Immature natural killer cell (primary cell): Measurements from ENCODE around the gene RAB5A. TPM values are rescaled to one million over a fixed set of nuclear protein-coding genes. Genes with fewer than 3 reads are reported as not detected.
A peak's percentile ranks its signal among the peaks of the same experiment; 100 is the strongest.
"Not testable (repeated sequence)": the region's sequence is repeated elsewhere in the genome, so short reads cannot be mapped to it uniquely, and the experiment has no call there.

Experiments used
- DNase-seq, 3 donors: peaks; one replicate each; pipeline ENCODE4 v3.0.0; 2022; ENCODE audit warnings: mixed read lengths in 1 of 3
- H3K27ac Mint-ChIP-seq, 6 donors: one replicate each; pipeline ENCODE4 v1.8.0; 2020; ENCODE audit warnings: mixed read lengths in 6 of 6, mild to moderate bottlenecking in 5 of 6, inconsistent platforms in 4 of 6, moderate library complexity in 3 of 6
- H3K27me3 Mint-ChIP-seq, 3 donors: one replicate each; pipeline ENCODE4 v1.8.0; 2020 to 2021; ENCODE audit warnings: low read depth in 3 of 3, mild to moderate bottlenecking in 3 of 3, mixed read lengths in 3 of 3, moderate library complexity in 3 of 3, inconsistent platforms in 1 of 3
- H3K36me3 Mint-ChIP-seq, 3 donors: one replicate each; pipeline ENCODE4 v1.8.0; 2020; ENCODE audit warnings: mixed read lengths in 3 of 3, inconsistent platforms in 2 of 3, mild to moderate bottlenecking in 2 of 3
- H3K4me1 Mint-ChIP-seq, 2 donors: one replicate each; pipeline ENCODE4 v1.8.0; 2020; ENCODE audit warnings: inconsistent platforms in 2 of 2, mild to moderate bottlenecking in 2 of 2, mixed read lengths in 2 of 2, moderate library complexity in 1 of 2
- H3K4me3 Mint-ChIP-seq, 5 donors: one replicate each; pipeline ENCODE4 v1.8.0; 2020; ENCODE audit warnings: mild to moderate bottlenecking in 5 of 5, mixed read lengths in 5 of 5, inconsistent platforms in 3 of 5, moderate library complexity in 3 of 5
- H3K9me3 Mint-ChIP-seq, 6 donors: one replicate each; pipeline ENCODE4 v1.8.0; 2020; ENCODE audit warnings: mild to moderate bottlenecking in 6 of 6, mixed read lengths in 6 of 6, inconsistent platforms in 4 of 6, moderate library complexity in 3 of 6
- polyA plus RNA-seq, 3 donors: library from polyadenylated mRNA; unstranded; fragments of 300-500 nt; fragmentation: Illumina TruSeq; gene quantifications; one replicate each; pipeline ENCODE4 v1.2.3, GENCODE V29; 2021

The RAB5A gene
- polyA plus RNA-seq = 10 to 100 TPM; 33.0 to 50.8 (median 47.3) TPM

GRCh38 chr3:19946832-19947548 lies at the start of gene RAB5A:
RAB5A (plus strand) TSS chr3:19947097; CDS start chr3:19950899, 3,802 bp downstream.
- H3K36me3 Mint-ChIP-seq = peaks cover 0 to 4% (median 0%) of the 10 kb centered on the region in 3 donors
- DNase-seq = peak; percentile 97 to 98 (median 97)
- H3K4me1 Mint-ChIP-seq = peaks cover 52 to 68% of the 10 kb centered on the region in 2 donors
- no peaks in the 10 kb centered on the region for H3K9me3 Mint-ChIP-seq
- H3K4me3 Mint-ChIP-seq = peak within 1 kb of the TSS; percentile 92 to 98 (median 95)
- H3K27me3 Mint-ChIP-seq = peaks cover 13 to 15% (median 13%) of the 10 kb centered on the region in 3 donors
- H3K27ac Mint-ChIP-seq = peak within 1 kb of the TSS; percentile 90 to 99 (median 96)

- no peak for DNase-seq
- Mint-ChIP-seq H3K4me1 (no peaks in the 10 kb centered on the region), H3K4me3 (no peak overlapping the region), H3K27ac (no peak overlapping the region), H3K9me3 (no peaks in the 10 kb centered on the region), H3K27me3 (peaks cover 0 to 2% (median 0%) of the 10 kb centered on the region in 3 donors), H3K36me3 (no peaks in the 10 kb centered on the region)
Measured at GRCh38 chr3:19898721-19899120, 48.2 kb upstream of the RAB5A start.

- H3K27me3 Mint-ChIP-seq = peaks cover 0 to 2% (median 0%) of the 10 kb centered on the region in 3 donors
- no peaks in the 10 kb centered on the region for H3K36me3 Mint-ChIP-seq
- H3K27ac Mint-ChIP-seq = no peak overlapping the region
- no peak for DNase-seq
- H3K4me3 Mint-ChIP-seq = no peak overlapping the region
- no peaks in the 10 kb centered on the region for H3K9me3 Mint-ChIP-seq
- H3K4me1 Mint-ChIP-seq = no peaks in the 10 kb centered on the region
Measured at GRCh38 chr3:19899264-19899663, 47.6 kb upstream of the RAB5A start.

GRCh38 chr3:19899833-19900232 lies 47.1 kb upstream of the RAB5A start:
- DNase-seq, H3K4me1 Mint-ChIP-seq, H3K9me3 Mint-ChIP-seq, H3K36me3 Mint-ChIP-seq, H3K4me3 Mint-ChIP-seq, H3K27ac Mint-ChIP-seq, H3K27me3 Mint-ChIP-seq: not testable (repeated sequence)

GRCh38 chr3:19901337-19901736 lies 45.6 kb upstream of the RAB5A start:
- DNase-seq = no peak
- H3K4me3 Mint-ChIP-seq = no peak overlapping the region
- H3K27me3 Mint-ChIP-seq = peaks cover 0 to 3% (median 0%) of the 10 kb centered on the region in 3 donors
- no peaks in the 10 kb centered on the region for H3K4me1 Mint-ChIP-seq
- no peak overlapping the region for H3K27ac Mint-ChIP-seq
- no peaks in the 10 kb centered on the region for H3K9me3 Mint-ChIP-seq
- H3K36me3 Mint-ChIP-seq = peaks cover 0 to 7% (median 5%) of the 10 kb centered on the region in 3 donors

GRCh38 chr3:19901918-19902317 lies 45.0 kb upstream of the RAB5A start:
- Mint-ChIP-seq H3K27ac (no peak overlapping the region), H3K4me1 (no peaks in the 10 kb centered on the region), H3K27me3 (peaks cover 0 to 7% (median 2%) of the 10 kb centered on the region in 3 donors), H3K4me3 (no peak overlapping the region), H3K9me3 (no peaks in the 10 kb centered on the region), H3K36me3 (peaks cover 0 to 7% (median 5%) of the 10 kb centered on the region in 3 donors)
- no peak for DNase-seq

GRCh38 chr3:19903649-19904048 lies 43.2 kb upstream of the RAB5A start:
- Mint-ChIP-seq H3K4me1 (no peaks in the 10 kb centered on the region), H3K27me3 (peaks cover 0 to 8% (median 2%) of the 10 kb centered on the region in 3 donors), H3K27ac (no peak overlapping the region), H3K36me3 (peaks cover 0 to 7% (median 5%) of the 10 kb centered on the region in 3 donors), H3K4me3 (no peak overlapping the region), H3K9me3 (no peaks in the 10 kb centered on the region)
- DNase-seq = no peak

GRCh38 chr3:19907523-19907922 lies 39.4 kb upstream of the RAB5A start:
- Mint-ChIP-seq H3K27ac (no peak overlapping the region), H3K36me3 (peaks cover 5 to 14% (median 11%) of the 10 kb centered on the region in 3 donors), H3K27me3 (peaks cover 0 to 5% (median 2%) of the 10 kb centered on the region in 3 donors), H3K9me3 (peaks cover 0 to 17% (median 10%) of the 10 kb centered on the region in 6 donors), H3K4me1 (no peaks in the 10 kb centered on the region), H3K4me3 (no peak overlapping the region)
- no peak for DNase-seq

GRCh38 chr3:19911452-19911851 lies 35.4 kb upstream of the RAB5A start:
- Mint-ChIP-seq H3K4me3 (no peak overlapping the region), H3K4me1 (no peaks in the 10 kb centered on the region), H3K9me3 (peaks cover 0 to 18% (median 11%) of the 10 kb centered on the region in 6 donors), H3K36me3 (peaks cover 4 to 18% (median 5%) of the 10 kb centered on the region in 3 donors), H3K27me3 (peaks cover 0 to 4% (median 2%) of the 10 kb centered on the region in 3 donors), H3K27ac (no peak overlapping the region)
- DNase-seq = no peak

- H3K27ac Mint-ChIP-seq = no peak overlapping the region
- no peak overlapping the region for H3K4me3 Mint-ChIP-seq
- H3K36me3 Mint-ChIP-seq = peaks cover 0 to 13% (median 0%) of the 10 kb centered on the region in 3 donors
- DNase-seq = no peak
- H3K4me1 Mint-ChIP-seq = no peaks in the 10 kb centered on the region
- peaks cover 0 to 4% (median 0%) of the 10 kb centered on the region in 6 donors for H3K9me3 Mint-ChIP-seq
- peaks cover 0 to 1% (median 0%) of the 10 kb centered on the region in 3 donors for H3K27me3 Mint-ChIP-seq
Measured at GRCh38 chr3:19917167-19917566, 29.7 kb upstream of the RAB5A start.

- Mint-ChIP-seq H3K4me1 (no peaks in the 10 kb centered on the region), H3K27me3 (peaks cover 0 to 1% (median 0%) of the 10 kb centered on the region in 3 donors), H3K4me3 (no peak overlapping the region), H3K9me3 (no peaks in the 10 kb centered on the region), H3K27ac (no peak overlapping the region), H3K36me3 (peaks cover 0 to 4% (median 0%) of the 10 kb centered on the region in 3 donors)
- DNase-seq = no peak
Measured at GRCh38 chr3:19920401-19921080, 26.4 kb upstream of the RAB5A start.

- H3K27me3 Mint-ChIP-seq = peaks cover 6 to 9% (median 7%) of the 10 kb centered on the region in 3 donors
Measured at GRCh38 chr3:19931180-19931692, 15.7 kb upstream of the RAB5A start.

GRCh38 chr3:19931767-19932188 lies 15.1 kb upstream of the RAB5A start:
- peak overlapping the region in 1 of 6 donors; percentile 12 for H3K27ac Mint-ChIP-seq
- H3K4me1 Mint-ChIP-seq = peaks cover 8 to 16% of the 10 kb centered on the region in 2 donors
- no peak overlapping the region for H3K4me3 Mint-ChIP-seq
- no peaks in the 10 kb centered on the region for H3K36me3 Mint-ChIP-seq
- no peaks in the 10 kb centered on the region for H3K9me3 Mint-ChIP-seq
- H3K27me3 Mint-ChIP-seq = peaks cover 6 to 9% (median 7%) of the 10 kb centered on the region in 3 donors
- DNase-seq = no peak

More at GRCh38 chr3:19931180-19931692, 15.7 kb upstream of the RAB5A start:
- Mint-ChIP-seq H3K4me1 (peaks cover 8 to 16% of the 10 kb centered on the region in 2 donors), H3K36me3 (no peaks in the 10 kb centered on the region), H3K4me3 (peak overlapping the region in 1 of 5 donors; percentile 8), H3K9me3 (no peaks in the 10 kb centered on the region), H3K27ac (no peak overlapping the region)
- DNase-seq = peak in 1 of 3 donors; percentile 7

GRCh38 chr3:19932422-19932821 lies 14.5 kb upstream of the RAB5A start:
- no peak for DNase-seq
- Mint-ChIP-seq H3K4me1 (peaks cover 8 to 16% of the 10 kb centered on the region in 2 donors), H3K27me3 (peaks cover 6 to 7% (median 6%) of the 10 kb centered on the region in 3 donors), H3K27ac (no peak overlapping the region), H3K9me3 (no peaks in the 10 kb centered on the region), H3K36me3 (no peaks in the 10 kb centered on the region), H3K4me3 (no peak overlapping the region)
